ENCODE data around the gene DNAH2. TPM values are rescaled to one million over a fixed set of nuclear protein-coding genes. Genes with fewer than 3 reads are reported as not detected.

DNAH2 gene
- total and polyA plus RNA-seq, 10 donors, result 0.02 to 1.1 (median 0.13) TPM; not detected in 1

DNA sequence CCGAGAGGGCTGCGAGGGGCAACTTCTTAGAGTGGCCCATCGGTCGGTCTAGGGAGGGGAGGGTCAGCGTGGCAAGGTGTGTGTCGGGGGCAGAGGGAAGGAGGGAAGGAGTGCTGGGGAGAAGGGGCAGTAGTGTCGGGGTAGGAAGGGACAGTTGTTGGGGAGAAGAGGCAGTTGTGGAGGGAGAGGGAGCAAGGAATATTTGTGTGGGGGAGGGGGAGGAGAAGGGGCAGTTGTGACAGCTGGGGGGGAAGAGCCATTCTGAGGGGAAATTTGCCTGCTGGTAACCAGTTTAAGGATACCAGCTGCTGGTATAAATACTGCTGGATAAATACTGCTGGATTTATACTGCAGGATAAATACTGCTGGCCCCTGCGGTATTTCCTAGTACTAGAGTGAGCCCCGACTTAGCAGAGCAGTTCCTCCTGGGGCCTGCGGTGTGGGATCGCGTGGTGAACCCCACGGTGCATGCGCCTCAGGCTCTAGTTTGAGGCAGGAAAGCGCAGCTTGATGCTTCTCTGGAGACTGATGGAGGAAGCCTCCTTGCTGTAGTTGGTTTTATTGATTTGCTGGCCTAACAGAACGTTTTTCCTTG, 309 bp downstream of the DNAH2 start:
- H3K27me3 ChIP-seq (replicated peaks in 1 of 7), result peaks cover 5 to 98% (median 48%) of the 10 kb centered on the region in 7 donors
- no peak overlapping the region for H3K27ac ChIP-seq
- intact Hi-C loops (cut with DNase I; ENCODE audit: low total_unique reads), result no loop called here

DNA sequence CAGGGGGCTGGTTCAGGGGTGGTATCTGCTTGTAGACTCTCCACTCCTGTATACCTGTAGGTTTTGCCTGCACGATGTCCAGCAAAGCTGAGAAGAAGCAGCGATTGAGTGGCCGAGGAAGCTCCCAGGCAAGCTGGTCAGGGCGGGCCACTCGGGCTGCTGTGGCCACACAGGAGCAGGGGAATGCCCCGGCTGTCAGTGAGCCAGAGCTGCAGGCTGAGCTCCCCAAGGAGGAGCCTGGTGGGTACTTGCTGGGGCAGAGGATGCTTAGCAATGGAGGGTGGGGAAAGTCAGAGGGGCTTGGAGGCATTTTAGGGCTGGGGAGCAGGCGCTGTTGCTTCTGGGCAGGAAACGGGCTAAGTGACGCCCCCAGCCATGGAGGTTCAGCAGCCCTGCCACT, 2.1 kb downstream of the DNAH2 start:
- TF ChIP-seq POLR2A (IDR thresholded peaks at IDR 0.05) (no peak), POLR2AphosphoS5 (IDR thresholded peaks at IDR 0.05) (no peak)
- TF ChIP-seq, protein P1, sequence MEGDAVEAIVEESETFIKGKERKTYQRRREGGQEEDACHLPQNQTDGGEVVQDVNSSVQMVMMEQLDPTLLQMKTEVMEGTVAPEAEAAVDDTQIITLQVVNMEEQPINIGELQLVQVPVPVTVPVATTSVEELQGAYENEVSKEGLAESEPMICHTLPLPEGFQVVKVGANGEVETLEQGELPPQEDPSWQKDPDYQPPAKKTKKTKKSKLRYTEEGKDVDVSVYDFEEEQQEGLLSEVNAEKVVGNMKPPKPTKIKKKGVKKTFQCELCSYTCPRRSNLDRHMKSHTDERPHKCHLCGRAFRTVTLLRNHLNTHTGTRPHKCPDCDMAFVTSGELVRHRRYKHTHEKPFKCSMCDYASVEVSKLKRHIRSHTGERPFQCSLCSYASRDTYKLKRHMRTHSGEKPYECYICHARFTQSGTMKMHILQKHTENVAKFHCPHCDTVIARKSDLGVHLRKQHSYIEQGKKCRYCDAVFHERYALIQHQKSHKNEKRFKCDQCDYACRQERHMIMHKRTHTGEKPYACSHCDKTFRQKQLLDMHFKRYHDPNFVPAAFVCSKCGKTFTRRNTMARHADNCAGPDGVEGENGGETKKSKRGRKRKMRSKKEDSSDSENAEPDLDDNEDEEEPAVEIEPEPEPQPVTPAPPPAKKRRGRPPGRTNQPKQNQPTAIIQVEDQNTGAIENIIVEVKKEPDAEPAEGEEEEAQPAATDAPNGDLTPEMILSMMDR (IDR thresholded peaks at IDR 0.05 in 8 of 11, conservative IDR thresholded peaks at IDR 0.05 in 3 of 11), result no peak
- H3K36me3 ChIP-seq, result no peaks in the 10 kb centered on the region
- no peak overlapping the region for H3K27ac ChIP-seq
- H3K27me3 ChIP-seq (replicated peaks in 1 of 7), result peaks cover 5 to 98% (median 38%) of the 10 kb centered on the region in 7 donors
- H3K4me3 ChIP-seq, result no peak overlapping the region
- intact Hi-C loops (cut with DNase I; ENCODE audit: low total_unique reads), result no loop called here
- no peaks in the 10 kb centered on the region for H3K9me3 ChIP-seq
- no peak for DNase-seq
- H3K4me1 ChIP-seq, result peaks cover 9 to 25% (median 21%) of the 10 kb centered on the region in 6 donors
- 74 to 88% (median 76%) methylated on average over 6 to 9 of the region's 9 CpGs for WGBS, 5 donors

More for the DNA sequence above, 309 bp downstream of the DNAH2 start:
- Histone ChIP-seq H3K36me3 (no peaks in the 10 kb centered on the region), H3K4me3 (peak overlapping the region; percentile 16 to 71 (median 44)), H3K9me3 (no peaks in the 10 kb centered on the region), H3K4me1 (peaks cover 9 to 25% (median 21%) of the 10 kb centered on the region in 6 donors)
- WGBS, 5 donors, result 2 to 6% (median 3%) methylated on average over 16 of the region's 16 CpGs
- TF ChIP-seq, protein P1 (IDR thresholded peaks at IDR 0.05 in 8 of 11, conservative IDR thresholded peaks at IDR 0.05 in 3 of 11), result no peak
- TF ChIP-seq POLR2AphosphoS5 (IDR thresholded peaks at IDR 0.05), result no peak
- TF ChIP-seq POLR2A (IDR thresholded peaks at IDR 0.05), result no peak
- DNase-seq, result no peak

DNA sequence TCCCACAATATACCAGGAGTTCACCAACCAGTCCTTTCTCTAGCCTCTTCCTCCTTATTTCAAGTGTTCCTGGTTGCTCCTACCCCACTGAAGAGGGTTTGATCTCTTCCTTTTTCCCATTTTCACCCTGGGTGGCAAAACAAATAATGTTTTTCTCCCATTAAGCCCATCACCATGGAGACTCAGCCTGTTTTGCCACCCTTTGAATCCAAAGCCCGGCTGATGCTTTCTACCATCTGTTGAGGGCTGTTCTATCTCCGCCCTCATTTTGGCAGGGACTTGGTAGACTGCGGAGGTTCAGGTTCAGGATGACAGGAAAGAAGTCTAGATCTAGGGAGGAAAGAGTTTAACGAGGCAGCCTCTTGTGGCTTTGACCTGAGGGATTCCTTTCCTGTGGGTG, 2.6 kb downstream of the DNAH2 start:
- DNase-seq, result no peak
- Histone ChIP-seq H3K4me1 (peaks cover 9 to 25% (median 21%) of the 10 kb centered on the region in 6 donors), H3K27me3 (replicated peaks in 1 of 7) (peaks cover 5 to 98% (median 38%) of the 10 kb centered on the region in 7 donors), H3K9me3 (no peaks in the 10 kb centered on the region), H3K4me3 (no peak overlapping the region), H3K36me3 (no peaks in the 10 kb centered on the region), H3K27ac (no peak overlapping the region)
- intact Hi-C loops (cut with DNase I; ENCODE audit: low total_unique reads), result no loop called here
- WGBS, 5 donors, result 42 to 64% (median 56%) methylated on average over 4 of the region's 4 CpGs
- TF ChIP-seq POLR2AphosphoS5 (IDR thresholded peaks at IDR 0.05), result no peak
- no peak for TF ChIP-seq POLR2A (IDR thresholded peaks at IDR 0.05)
- TF ChIP-seq, protein P1 (IDR thresholded peaks at IDR 0.05 in 8 of 11, conservative IDR thresholded peaks at IDR 0.05 in 3 of 11), result no peak

DNA sequence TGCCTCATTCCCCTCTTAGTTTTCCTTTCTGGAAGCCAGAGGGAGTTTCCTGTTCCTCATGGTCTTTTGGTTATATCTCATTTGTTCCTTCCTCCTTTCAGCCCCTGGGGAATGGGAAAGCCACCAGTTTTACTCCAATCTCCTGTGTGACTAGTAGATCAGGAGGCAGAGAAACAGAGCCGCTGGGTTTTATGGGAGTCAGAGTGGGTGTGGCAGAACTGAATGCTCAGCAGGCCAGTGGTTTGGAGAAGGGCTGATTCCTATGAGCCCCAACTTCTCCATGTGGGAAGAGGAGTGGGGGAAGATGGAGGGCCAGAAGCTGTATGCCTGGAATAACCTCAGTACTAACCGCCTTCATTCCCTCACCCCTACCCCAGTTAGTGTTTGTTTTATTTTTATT, 4.1 kb downstream of the DNAH2 start:
- intact Hi-C loops (cut with DNase I; ENCODE audit: low total_unique reads), result no loop called here
- H3K36me3 ChIP-seq, result no peaks in the 10 kb centered on the region
- H3K4me3 ChIP-seq, result no peak overlapping the region
- no peak for DNase-seq
- TF ChIP-seq POLR2AphosphoS5 (IDR thresholded peaks at IDR 0.05) (no peak), POLR2A (IDR thresholded peaks at IDR 0.05) (no peak)
- TF ChIP-seq, protein P1 (IDR thresholded peaks at IDR 0.05 in 8 of 11, conservative IDR thresholded peaks at IDR 0.05 in 3 of 11), result no peak
- H3K27ac ChIP-seq, result no peak overlapping the region
- H3K27me3 ChIP-seq (replicated peaks in 1 of 7), result peaks cover 0 to 97% (median 32%) of the 10 kb centered on the region in 7 donors
- H3K9me3 ChIP-seq, result no peaks in the 10 kb centered on the region
- peaks cover 7 to 19% (median 16%) of the 10 kb centered on the region in 6 donors for H3K4me1 ChIP-seq
- 73 to 91% (median 79%) methylated on average over 2 of the region's 2 CpGs for WGBS, 5 donors
